HG03571 (cell line): ENCODE results near the gene PRMT9.

Experiments
- ATAC-seq: cut with Tn5 transposase; IDR thresholded peaks from one replicate; pipeline ENCODE4 v1.9.1; 2021; ENCODE audit not compliant: unreplicated experiment

Gene PRMT9

DNA sequence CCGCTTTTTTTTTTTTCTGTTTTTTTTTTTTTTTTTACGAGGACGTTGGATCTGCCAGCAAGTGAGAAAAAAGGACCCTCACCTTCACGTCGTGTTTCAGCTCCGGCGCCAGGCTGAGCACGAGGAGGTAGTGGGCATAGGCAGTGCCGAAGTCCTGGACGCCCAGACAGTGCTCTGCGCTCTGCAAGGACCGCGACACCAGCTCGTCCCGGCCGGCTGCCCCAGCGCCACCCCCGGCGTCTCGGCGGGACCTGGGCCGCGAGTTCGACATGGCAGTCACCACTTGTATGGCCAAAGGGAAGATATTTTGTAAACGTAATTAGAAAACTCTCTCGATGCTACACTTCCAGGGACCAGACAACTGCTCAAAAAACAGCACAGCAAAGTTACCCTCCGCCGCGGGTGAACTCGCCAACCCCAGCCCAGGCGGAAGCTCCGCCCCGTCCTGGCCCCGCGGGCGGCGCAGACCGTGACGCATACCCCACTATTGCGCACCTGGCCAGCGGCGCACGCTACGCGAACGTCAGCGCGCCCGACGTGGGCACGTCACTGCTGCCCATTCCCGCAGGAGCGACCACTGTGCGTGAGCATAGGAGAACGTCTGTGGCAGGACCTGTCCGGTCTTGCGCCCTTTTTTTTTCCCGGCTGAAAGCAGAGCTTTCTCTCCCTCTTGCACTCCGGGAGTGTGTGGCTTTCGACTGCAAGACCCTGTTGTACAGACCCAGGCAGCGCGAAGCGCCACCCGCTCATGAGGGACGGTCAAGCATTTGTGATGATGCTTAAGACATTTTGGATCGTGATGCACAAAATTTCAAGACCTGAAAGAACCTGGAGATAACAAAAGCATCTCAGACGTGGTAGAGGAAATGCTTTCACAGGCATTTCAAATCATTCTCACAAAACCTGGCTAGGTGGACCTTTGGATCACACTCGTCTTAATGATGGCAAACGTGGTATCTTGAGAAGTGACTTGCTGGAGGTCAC is at the start of gene PRMT9:
Gene PRMT9 (minus strand): TSS at position 447 of the 984 bp plus-strand sequence. CDS start 176 bp downstream, at position 271.
- ATAC-seq, result peak; percentile 100

DNA sequence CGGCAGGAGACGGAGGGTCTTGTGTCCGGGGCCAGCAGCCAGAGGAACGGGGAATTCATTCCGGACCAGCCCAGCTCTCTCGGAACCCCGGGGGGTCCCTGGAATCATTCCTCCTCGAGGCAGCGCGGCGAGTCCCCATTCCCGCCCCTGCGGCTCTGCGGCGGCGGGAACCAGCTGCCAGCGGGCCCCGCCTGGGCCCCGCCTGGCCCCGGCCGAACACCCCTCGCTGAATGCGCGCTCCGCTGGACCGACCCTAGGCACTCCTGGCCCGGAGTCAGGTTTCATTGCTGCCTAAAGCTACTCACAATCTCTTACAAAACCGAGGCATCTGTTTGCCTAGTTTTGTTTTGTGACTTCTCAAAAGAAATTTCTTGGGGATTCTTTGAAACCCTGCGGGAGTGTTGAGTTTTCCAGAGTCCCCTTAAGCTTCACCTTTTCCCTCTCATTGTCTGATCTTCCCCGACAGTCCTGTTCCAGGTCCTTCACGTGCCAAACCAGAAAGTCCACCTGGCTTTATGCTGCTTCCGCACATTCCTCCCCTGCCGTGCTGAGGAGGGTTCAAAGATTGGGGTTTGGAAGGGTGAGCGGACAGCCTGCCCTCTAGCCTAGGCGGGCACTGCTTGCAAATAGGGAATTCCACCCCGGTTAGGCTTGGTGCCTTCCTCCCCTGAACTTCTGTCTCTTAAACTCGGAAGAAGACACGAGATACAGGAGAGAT is 48.7 kb upstream of the PRMT9 start:
- peak; percentile 25 for ATAC-seq

DNA sequence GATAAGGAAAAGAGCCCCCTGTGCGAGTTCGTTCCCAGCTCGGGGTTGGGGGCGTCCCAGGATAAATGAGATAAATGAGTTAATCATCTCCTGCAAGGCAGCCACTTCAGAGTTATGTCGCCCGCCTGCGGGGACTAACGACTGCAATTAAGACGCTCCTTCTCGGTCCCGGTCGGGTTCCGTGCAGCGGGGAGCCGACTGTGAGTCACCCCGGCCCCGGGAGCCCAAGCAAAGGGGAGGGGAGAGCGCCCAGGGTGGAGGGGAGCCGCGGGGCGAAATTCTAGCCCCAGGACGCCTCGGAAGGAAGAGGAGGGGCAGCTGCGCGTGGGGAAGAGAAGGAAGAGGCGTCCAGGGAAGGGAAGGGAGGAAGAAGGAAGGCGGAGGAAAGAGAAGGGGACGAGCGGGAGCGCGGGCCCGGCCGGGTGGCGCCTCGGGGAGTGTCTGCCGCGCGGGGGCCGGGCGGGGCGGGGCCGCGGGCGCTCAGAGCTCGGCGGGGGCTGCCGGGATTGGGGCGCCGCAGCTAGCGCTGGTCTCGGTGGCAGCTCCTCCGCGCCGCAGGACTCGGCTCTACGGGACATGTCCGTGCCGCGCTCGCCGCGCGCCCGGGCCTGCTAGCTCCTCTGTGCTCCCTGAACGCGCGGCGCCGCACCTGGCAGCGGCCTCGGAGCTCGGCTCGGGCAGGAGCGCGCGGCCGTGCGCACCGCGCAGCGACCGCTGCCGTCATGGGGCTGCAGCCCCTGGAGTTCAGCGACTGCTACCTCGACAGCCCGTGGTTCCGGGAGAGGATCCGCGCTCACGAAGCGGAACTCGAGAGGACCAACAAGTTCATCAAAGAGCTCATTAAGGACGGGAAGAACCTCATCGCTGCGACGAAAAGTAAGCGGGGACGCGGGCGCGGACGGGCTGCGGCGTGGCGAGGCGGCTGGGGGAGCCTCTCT is 47.9 kb upstream of the PRMT9 start, which contains the start of gene ARHGAP10:
Gene ARHGAP10 (plus strand): TSS at position 509 of the 938 bp plus-strand sequence. CDS start 214 bp downstream, at position 723.
- peak; percentile 50 for ATAC-seq

DNA sequence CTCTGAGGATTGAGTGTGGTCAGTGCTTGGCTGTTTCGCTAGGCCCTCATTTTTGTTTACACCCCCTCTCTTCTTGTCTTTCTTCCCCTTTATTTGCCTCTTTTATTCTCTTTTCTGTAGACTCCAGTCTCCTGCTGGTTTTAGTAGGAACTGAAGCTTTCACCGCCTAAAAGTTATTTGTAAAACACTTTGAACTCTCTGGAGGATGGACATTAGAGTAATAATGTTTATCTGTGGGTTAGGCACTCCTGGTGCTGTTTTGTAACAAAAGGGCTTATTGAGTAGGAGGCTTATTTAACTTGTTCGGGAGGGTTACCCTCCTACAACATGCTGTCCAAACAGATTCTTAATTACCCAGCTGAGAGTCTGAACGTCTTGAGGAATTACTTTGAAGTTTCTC is 46.4 kb upstream of the PRMT9 start:
- no peak for ATAC-seq

DNA sequence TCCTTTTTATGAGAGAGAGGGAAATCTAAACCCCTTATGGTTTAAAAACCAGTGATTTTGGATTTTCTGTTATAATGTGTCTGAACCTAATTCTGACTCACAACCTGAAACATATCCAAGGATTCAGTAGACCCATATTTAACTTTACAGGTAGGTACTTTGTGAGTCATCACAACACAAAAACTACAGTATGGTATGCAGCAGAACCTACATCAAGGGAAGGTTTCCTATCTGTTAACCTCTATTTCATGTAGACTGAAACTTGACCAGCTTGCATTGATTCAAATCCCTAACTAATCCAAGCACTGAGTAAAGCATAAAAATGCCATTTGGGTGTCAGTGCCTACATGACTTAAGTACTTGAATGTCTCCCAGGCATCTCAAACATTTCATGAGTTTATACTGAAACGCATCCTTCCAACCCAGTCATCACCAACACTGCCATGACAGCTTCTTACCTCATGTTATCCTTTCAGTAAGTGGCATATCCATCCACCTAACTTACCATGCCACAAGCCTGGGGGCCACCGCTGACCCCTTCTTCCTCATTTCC is 43.6 kb upstream of the PRMT9 start:
- no peak for ATAC-seq

DNA sequence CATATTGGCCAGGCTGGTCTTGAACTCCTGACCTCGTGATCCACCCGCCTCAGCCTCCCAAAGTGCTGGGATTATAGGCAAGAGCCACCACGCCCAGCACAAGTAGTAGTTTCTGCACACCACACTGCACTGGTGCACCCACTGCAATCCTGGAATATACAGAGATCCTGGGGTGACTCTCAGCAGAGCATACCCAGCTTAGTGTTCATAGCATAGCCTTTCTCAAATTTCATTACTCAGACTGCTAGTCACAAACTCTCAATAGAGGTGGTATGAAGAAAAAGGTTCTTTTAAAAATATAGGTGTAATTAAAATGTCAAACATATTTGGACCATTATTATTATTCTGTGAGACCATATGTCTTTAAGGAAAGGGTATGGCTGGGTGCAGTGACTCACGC is 41.7 kb upstream of the PRMT9 start:
- no peak for ATAC-seq

DNA sequence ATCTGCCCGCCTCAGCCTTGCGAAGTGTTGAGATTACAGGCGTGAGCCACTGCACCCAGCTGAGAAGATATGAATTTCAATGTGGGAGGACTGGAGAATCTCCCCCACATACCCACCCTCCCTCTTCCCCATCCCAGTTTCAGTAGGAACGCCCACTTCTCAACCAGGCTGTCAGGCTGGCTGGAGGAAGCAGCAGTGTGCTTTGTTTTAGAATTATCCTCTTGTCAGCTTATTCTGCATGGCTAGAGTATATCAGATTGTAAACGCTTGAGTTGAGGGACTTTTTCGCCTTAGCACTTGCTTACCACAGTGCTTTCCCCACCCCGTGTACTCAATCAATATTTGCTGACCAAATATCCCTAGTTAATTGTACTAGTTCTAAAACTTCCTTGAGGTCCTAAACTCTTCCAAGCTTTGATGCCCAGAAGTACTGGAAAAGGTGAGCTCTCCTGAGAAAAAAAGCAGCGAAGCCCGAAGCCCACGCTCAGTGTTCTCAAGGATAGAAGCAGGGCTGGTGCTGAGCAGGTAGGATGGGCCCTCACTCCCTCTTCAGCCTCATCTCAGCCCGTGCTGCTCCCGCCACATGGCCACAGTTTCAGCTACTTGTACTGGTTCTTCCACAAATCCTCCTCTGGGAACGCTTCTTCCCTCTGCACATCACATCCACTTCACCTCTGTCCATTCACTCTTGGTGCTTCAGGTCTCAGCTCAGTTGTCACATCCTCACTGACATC is 40.7 kb upstream of the PRMT9 start:
- no peak for ATAC-seq

DNA sequence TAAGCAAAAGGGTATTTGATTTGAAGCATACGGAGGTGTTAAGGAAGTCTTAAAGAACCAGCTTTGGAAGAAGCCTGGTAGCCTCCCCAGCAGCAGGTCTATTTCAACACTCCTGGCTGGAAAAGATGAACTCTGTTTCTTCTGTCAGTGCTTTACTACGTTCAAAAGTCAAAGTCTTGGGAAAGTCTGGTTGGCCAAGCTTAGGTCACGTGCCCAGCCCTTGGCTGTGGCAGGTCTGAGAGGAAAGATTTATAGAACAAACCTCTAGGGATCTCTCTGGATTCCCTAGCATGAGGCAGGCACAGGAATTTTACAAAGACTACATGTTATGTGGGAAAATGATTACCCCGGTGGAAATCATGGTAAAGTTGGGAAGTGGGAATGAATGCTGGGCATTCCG is 39.4 kb upstream of the PRMT9 start:
- no peak for ATAC-seq

DNA sequence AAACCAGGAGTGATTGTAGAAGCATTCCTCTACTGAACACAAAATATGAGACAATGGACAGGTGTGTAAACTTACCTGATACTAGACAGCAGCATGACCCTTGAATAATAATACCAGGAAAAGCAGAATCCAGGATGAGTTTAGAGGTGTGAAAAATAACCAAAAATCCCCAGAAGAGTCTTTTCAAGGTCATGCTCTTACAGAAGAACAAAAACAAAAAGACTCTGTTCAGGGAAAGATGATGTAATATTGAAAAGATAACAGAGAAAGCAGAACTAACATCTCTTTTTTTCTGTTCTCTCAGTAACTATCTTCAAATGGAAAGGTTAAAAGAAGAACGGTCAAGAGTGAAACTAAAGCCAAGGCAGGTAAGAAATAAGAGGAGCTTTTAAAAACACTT is 33.9 kb upstream of the PRMT9 start:
- ATAC-seq, result peak; percentile 77

DNA sequence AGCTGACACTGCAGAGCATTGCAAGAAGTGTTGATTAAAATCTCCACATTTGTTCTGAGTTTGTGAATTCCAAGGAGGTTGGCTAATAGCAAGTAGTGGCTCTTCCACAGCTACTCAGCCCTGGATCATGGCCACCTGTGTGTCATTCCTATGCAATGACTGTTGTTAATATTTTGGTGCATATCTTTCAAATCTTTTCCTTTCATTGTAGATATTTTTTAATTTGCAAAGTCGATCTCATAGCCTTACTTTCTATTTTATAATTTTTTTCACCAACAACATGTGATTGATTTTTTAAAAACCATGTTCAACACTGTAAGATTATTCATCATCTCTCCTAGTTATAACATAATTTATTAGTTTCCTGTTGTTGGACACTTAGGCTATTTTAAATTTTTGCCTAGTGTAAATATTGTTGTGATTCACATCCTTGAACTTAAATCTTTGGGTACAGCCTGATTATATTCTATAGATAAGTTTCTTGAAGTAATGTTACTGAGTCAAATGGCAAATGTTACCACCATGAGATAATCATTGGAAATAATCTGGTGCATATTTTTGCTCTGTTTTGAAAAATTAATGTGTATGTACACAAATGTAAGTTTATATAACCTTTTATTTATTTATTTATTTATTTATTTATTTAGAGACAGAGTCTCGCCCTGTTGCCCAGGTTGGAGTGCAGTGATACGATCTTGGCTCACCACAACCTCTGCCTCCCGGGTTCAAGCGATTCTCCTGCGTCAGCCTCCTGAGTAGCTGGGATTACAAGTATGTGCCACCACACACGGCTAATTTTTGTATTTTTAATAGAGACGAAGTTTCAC is 30.8 kb upstream of the PRMT9 start:
- ATAC-seq, result no peak

DNA sequence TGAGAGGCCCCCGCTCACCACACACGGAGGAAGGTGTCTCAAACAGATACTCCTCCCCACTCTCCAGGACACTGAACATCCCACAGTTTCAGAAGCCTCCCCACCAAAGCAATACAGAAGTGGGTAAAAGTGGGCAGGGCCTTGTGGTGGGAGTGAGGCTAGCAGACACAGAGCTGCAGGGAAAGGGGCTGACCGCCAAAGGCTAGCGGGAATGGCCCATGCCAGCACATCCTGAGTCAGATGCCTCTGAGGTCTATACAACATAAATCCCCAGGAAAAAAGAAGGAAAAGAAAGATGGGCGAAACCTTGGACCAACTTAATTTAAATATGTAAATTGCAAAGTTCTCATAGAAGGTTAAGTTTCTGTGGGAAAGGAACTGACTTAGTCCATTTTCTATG is 26.0 kb upstream of the PRMT9 start:
- ATAC-seq, result no peak

DNA sequence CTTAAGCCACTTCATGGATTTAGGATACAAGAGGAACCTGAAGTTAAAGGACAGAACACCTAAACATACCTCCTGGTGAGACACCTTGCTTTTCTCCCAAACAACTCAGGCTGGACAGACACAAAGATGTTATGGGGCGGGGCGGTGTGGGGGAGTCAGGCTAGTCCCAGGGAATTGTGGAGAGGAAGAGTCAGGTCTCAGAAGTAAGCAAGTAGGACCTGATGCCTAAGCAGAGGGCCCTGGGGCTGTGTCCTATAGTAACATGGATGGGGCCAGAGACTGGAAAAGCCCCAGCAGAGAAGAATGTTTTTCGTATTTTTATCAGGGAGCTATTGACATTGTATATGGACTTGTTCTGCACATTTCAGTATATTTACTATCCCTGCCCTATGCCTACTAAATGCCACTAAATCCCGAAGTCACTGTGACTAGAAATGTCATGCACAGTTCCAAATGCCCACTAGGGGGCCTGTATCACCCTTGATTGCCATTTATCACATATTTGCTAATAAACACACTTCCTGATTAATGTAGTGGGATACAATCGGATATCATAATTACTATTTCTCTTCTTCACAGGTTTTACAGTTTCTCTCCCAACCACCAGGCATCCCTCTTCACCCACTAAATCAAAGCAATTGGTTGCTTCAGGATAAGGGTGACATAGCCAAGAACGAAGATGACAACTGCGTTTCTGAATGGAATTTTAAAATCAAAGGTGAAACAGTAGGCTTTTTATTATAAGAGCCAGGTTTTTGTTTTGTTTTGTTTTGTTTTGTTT is 24.1 kb upstream of the PRMT9 start:
- no peak for ATAC-seq

DNA sequence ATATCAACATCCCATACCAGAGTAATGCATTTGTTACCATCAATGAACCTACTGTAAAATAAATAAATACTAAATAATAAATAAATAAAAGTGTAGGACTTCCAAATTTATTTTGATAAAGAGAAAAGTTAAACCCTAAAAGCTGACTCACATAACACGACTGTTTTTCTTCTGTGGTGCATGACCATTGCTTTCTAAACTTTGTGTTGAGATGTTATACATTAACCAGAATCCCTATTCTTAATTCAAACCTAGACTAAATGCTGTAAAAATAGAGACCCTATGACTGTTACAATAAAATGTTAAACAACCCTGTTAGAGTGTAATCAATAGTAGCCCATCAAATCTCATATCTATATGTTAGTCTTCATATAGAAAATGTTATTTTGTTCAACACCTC is 20.9 kb upstream of the PRMT9 start:
- ATAC-seq, result peak; percentile 64

DNA sequence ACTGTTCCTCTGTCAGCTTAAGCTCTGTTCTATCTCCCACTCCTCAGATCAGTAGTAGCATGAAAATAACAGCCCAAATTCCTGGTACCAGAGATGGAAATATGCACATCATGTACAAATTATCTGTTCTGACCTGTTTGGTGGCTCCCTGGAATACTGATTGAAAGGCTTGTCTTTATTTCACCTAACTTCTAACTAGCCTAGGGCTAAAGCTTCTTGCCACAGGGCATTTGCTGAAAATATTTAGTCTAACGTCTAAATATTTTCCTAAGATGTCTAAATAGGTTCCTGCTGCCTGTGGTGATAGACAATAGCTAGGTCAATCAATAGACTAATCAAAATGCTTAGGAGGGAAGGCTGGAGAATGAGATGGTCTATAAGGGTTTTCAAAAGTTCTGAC is 12.9 kb upstream of the PRMT9 start:
- ATAC-seq, result no peak

DNA sequence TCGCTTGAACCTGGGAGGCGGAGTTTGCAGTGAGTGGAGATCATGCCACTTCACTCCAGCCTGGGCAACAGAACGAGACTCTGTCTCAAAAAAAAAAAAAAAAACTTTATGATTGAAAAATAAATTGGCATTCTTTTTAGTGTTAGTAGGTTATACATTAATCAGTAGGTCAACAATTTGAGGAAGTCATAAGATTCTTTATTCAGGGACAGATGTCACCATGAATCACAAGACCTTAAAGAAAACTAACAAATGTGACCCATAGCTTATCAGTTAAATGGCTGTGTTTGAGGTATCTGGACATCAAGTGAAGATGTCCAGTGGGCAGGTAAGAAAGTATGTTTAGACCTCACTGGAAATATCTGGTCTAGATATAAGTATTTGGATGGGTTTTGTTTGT is 9.3 kb upstream of the PRMT9 start:
- ATAC-seq, result no peak

DNA sequence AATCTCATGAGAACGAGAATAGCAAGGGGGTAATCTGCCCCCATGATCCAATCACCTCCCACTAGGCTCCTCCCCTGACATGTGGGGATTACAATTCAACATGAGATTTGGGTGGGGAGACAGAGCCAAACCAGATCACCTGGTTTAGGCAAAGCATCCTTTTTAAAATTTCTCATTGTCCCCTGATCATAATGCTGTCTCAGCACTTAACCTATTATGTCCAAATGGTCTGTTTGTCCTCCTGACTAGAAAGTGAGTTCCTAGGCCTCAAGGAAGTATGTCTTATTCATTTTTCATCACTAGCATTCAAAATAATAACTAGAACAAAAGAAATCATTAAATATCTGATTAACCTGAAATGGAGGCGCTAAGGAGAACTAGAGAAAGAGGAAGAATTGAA is 7.9 kb upstream of the PRMT9 start:
- no peak for ATAC-seq

DNA sequence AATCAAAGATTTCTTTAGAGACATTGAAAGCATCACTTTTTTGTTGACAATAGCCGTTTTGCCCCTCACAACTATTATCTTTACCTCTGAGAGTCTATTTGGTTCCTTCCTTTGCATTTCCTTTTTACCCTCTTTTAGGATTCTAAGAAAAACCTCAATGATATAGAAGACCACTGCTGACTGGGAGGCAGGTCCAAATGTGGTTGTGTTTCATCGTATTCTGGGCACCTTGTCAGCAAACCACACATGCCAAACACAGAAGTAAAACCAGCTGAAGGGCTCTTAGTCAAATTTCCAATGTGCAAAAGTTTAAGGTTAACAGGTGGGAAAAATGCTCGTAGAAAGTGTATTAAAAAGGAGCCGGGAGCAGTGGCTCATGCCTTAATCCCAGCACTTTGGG is 5.1 kb upstream of the PRMT9 start:
- ATAC-seq, result no peak

DNA sequence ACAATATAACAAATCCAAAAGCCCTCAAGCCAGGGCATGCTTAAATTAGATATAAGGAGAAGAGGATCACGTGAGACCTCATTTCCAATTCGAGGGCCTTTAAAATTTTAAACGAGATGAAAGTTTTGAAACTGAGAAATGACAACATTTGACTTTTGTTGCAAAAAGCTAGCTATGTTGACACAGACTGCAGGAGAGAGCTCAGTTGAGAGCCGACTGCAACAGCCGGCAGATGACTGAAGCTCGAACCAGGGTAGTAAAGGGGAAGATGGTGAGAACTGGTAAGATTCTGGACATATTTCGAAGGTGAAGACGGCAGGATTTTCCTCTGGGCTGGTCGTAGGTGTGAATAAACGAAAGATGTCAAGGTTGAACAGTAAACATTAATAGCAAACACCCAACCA is 773 bp downstream of the PRMT9 start:
- ATAC-seq, result no peak
